Left renal pelvis (tissue), 4 donors: ENCODE data around the gene GRIN3B. TPM values are rescaled to one million over a fixed set of nuclear protein-coding genes. Genes with fewer than 3 reads are reported as not detected.
"Not testable (repeated sequence)": the region's sequence is repeated elsewhere in the genome, so short reads cannot be mapped to it uniquely, and the experiment has no call there.

Source experiments
- DNase-seq, 4 donors: peaks; one replicate each; pipeline ENCODE4 v3.0.0-alpha.2; 2013; ENCODE audit warnings: low read depth in 4 of 4, low spot score in 3 of 4
- polyA plus RNA-seq, 4 donors: library from polyadenylated mRNA; unstranded; fragments of 120-200 nt; gene quantifications; one replicate each; pipeline ENCODE4 v1.2.1, GENCODE V29; 2013; ENCODE audit not compliant: insufficient read length in 4 of 4

The GRIN3B gene
- polyA plus RNA-seq, 4 donors: 0.33 to 1.4 (median 0.69) TPM

DNA sequence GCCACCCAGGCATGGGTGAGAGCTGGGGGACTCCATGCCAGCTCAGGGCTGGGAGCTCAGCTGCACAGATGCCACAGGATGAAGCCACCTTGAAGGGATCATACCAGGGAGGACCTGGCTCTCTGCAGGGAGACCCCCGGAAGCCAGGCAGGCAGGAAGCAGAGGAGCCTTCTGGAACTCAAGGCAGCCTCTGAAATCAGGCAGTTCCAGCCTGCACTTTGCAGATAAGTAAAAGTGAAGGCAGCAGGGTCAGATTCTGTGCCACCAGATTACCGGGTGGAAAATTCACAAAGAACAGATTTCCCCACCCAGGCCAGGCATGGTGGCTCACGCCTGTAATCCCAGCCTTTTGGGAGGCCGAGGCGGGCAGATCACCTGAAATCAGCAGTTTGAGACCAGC, 18.2 kb downstream of the GRIN3B start:
- DNase-seq: no peak

DNA sequence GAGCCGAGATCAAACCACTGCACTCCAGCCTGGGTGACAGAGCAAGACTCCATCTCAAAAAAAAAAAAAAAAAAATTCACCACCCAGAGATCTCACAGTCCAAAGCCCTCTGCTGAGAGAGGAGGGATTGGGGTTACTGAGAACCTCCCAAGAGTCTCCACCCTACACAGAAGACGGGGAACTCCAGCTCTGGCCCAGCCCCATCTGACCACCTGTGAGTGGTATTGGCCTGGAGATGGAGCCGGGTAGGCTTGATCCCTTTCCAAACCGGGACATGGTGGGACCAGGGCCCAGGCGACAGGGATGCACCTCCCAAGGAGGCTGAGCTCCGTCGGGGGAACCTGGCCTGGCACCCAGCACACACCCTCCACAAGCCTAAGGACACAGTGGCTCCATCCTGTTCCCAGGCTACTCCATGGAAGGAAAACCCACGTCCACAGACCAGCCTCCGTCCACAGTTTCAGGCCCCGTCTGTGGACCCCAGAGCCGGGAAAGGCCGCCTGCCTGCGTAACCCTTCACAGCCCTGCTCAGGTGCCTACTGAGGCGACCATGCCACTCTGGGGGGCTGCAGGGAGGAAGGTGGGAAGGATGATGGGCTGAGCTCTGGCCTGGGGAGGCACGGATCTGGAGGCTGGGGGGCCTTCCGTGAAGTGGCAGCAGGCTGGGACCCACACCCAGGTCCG, 18.9 kb downstream of the GRIN3B start:
- no peak for DNase-seq

DNA sequence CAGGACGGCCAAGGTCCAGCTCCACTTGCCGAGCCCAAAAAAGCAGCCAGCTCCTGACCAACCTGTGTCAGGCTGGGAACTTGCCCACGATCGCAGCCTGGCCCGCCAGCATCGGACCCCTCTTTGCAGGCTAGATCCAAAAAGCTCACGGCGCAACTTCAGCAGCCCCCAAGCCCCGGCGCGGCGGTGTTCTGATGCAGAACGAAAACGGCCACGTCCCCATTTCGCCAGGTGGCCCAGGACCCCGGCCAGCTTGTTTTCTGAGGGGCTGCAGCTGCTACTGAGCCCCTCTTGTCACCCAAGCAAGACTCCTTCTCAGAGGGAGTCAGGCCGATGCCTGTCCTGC, 19.4 kb downstream of the GRIN3B start:
- no peak for DNase-seq

DNA sequence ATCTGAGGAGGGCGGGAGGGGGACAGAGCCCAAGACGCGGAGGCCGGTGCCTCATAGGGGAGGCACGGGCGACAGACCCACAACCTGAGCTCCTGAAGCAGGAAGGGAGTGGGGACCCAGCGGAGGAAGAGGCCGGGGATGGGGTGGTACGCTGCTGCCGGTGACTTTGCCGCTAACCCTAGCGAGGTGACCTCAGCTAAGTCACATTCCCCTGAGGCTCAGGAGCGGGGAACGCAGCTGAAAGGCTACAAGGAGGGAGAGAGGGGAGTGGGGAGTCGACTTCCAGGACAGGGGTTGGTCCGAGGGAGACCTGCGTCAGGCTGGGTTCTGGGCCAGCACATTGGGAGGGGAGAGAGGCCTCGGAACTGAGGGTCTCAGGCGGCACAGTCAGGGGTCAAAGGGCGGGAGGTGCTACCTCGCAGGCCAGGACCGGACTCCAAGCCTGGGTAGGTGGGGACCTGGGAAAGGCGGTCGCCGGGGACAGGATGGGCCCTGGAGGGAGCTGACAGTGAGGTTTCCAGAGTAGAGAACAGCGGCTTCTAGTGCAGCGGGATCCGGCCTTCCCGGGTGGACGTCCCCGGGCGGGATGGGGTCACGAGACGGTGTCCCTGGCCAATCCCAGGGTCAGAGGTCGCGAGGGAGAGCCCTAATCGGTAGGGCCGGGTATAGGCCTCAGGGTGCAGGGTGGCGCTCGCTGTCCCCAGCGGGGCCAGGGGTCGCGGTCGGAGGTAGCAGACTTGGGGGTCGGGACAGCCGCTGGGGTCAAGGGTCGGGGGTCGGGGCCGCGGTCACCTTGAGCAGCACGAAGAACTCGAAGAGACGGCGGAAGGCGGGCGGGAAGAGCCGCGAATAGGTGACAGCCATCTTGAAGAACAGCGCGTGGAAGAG, 20.0 kb downstream of the GRIN3B start:
- DNase-seq: no peak

DNA sequence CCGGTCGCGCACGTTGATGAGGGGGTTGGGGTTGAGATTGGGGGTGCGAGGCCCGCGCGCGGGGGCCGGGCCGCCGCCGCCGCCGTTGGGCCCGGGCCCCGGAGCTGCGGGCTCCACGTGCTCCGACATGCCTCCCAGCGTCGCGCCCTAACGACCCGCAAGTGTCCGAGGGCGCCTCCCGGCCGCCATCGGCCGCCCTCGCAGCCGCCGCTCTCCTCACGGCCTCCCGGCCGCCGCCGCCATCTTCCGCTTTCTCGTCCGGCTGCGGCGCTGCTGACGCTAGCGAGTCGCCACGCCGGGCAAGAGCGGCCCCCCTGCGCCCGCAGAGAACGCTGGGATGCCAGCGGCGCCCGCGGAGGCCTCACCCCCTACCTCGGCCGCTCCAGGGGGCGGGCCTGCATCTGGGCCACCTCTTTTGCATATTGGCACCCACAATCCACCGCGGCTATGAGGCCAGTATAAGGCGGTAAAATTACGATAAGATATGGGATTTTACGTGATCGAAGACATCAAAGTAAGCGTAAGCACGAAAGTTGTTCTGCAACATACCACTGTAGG, 20.7 kb downstream of the GRIN3B start, which contains the start of gene TMEM259:
TSS of gene TMEM259 (minus strand) at position 256 of the 558 bp plus-strand sequence. CDS start at position 129, 127 bp downstream.
- peak; percentile 94 to 95 (median 94) for DNase-seq

DNA sequence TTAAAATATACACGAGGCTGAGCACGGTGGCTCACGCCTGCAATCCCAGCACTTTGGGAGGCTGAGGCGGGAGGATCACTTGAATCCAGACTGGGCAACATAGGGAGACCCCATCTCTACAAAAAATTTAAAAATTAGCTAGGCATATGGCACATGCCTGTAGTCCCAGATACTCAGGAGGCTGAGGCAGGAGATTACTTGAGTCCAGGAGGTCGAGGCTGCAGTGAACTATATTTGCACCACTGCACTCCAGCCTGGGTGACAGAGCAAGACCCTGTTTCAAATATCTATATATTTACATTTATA, 23.6 kb downstream of the GRIN3B start:
- not testable (repeated sequence) for DNase-seq

DNA sequence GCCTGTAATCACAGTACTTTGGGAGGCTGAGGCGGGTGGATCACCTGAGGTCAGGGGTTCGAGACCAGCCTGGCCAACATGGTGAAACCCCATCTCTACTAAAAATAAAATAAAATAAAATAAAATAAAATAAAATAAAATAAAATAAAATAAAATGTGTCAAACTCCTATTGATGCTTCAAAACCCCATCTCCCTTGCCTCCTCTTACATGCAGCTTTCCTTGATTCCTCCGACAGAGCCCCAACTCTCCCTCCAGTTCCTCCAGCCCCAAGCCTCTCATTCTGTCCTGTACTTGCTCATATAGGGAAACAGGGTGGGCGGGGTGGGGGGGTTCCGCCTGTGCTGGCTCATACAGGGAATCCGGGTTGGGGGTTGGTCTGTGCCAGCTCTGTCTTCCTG, 24.9 kb downstream of the GRIN3B start:
- not testable (repeated sequence) for DNase-seq

DNA sequence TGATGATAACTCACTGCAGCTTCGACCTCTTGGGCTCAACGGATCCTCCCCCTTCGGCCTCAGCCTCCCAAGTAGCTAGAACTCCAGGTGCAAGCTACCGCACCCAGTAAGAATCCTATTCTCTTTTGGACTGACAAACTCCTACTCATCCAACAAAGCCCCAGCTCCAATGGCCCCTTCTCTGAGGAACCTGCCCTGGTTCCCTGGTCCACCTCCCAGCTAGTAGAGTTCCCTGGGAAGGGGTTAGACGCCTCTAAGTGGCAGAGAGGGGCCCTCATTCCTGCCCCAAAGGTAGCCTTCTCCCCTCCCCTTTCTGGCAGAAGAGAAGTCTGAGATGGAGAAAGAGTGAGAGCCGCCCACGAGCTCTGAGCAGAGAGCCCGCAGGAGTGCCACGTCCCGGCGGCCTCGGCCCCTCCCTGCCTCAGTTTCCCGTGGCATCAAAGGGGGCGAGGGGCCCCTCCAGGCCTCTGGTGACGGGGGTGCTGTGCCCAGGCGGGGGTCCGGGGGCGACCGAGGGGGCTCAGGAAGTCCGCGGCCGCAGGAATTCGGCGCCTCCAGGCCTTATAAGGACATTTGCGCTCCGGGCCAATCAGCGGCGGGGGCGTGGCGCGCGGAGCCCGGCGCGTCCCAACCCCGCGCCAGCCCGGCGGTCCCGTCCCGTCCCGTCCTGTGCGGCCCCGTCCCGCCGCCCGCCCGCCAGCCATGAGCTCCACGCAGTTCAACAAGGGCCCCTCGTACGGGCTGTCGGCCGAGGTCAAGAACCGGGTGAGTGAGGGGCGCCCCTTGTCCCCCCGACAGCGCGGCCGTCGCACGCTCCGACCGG, 26.0 kb downstream of the GRIN3B start, which contains the start of gene CNN2:
TSS of gene CNN2 (plus strand) at position 649 of the 823 bp plus-strand sequence. CDS start at position 703, 54 bp downstream.
- peak in 1 of 4 donors; percentile 67 for DNase-seq

DNA sequence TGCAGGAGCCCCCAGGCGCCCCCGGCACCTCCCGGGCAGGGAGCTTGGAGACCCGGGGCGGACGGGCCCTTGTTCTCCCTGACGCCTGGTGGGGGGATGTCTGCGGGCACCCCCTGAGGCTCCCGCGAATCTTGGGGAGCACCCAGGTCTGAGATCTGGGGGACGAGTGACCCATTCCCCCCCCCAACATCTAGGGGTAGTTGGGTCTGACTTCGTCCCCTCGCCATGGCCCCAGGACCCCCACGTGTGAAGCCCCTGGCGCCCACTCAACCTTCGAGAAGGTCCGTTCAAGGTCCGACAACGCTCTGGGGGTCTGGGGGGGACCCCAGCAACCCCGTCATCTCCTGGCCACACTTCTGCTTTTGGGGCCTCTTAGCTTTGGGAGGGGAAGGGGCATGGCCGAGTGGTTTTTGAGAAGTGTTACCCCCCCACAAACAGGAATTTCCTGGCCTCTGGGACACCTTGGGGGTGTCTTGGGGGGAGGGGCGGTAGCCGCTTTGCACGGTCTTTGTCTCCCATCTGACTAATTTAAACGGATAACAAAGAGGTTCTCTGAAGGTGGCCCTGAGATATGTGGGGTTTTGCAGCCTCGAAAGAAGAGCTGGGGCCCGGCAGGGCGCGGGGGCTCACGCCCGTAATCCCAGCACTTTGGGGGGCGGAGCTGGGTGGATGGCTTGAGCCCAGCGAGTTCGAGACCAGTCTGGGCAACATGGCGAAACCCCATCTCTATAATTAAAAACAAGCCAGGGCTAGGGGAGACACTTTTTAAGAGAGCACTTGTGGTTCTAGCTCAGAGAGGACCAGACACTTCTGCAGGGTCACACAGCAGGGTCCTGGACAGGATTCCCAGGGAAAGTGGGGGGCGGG, 26.8 kb downstream of the GRIN3B start:
- no peak for DNase-seq

DNA sequence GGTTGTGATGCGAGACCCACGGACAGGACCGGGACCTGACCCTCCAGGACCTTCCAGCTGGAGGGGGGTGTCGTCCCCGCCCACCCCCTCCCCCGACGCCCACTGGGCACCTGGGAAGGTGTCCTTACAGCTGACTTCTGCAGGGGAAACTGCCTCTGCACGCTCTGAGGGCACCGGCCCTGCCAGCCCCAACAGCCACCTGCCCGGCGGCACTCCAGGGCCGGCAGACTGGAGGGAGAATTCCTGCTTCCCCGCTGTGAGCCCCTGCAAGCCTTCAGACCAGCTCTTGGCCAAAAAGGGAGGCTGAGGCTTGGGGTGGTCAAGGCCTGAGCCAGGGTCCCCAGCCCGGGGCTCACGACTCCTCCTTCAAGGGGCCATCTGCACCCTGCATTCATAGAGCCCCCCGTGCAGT, 27.4 kb downstream of the GRIN3B start:
- no peak for DNase-seq

DNA sequence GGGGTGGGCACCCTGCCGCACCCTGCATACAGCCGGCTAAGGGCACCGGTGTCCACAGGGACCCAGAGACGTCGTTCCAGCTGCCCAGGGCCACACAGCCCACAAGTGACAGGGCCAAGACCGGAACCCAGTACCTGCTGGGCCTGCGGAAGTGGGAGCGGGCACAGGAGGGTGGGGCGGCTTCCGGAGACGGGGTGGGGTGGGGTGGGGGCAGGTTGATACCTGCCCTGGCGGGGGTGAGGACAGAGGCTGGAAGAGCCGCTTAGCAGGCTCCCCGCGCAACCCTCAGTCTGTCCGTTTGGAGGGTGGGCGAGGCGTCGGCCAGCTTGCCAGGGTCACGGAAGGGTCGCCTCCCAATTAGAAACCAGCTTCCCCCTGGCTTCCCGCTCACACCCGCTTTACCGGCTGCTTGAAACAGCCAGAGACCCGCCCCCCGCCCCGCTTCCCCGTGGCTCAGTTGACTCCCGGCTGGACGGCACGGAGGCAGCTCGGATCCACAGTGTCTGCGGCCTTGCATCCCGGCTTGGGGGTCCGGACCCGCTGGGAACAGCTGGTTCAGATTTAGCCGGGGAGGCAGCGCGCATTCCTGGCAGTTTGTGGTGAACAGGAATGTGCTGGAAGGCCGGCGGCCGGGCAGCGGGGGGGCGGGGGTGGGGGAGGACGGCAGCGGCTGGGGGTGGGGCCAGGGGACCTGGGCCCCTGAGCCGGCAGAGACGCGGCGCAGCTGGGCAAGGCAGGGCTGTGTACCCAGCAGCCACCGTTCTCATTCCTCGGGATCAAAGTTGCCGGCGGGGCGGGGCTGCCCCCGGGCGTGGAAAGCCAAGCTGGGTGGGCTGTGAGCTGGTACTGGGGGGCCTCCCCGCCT, 28.1 kb downstream of the GRIN3B start:
- peak in 3 of 4 donors; percentile 68 to 74 (median 74) for DNase-seq

DNA sequence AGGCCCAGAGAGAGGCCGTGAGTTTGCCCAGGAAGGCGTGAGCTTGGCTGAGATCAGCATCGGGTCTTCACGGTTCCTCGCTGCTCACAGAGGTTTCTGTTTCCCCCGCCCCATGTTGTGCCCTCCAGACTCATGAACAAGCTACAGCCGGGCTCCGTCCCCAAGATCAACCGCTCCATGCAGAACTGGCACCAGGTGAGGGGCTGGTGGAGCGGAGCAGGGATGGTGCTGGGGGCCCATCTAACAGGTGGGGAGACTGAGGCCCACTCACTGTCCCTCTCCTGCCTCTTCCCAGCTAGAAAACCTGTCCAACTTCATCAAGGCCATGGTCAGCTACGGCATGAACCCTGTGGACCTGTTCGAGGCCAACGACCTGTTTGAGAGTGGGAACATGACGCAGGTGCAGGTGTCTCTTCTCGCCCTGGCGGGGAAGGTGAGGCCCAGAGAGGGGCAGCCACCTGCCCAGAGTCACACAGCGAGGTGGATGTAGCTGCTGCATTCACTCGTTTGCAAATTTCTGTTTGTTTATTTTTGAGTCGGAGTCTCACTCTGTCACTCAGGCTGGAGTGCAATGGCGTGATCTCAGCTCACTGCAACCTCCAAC, 32.1 kb downstream of the GRIN3B start:
- DNase-seq: no peak

DNA sequence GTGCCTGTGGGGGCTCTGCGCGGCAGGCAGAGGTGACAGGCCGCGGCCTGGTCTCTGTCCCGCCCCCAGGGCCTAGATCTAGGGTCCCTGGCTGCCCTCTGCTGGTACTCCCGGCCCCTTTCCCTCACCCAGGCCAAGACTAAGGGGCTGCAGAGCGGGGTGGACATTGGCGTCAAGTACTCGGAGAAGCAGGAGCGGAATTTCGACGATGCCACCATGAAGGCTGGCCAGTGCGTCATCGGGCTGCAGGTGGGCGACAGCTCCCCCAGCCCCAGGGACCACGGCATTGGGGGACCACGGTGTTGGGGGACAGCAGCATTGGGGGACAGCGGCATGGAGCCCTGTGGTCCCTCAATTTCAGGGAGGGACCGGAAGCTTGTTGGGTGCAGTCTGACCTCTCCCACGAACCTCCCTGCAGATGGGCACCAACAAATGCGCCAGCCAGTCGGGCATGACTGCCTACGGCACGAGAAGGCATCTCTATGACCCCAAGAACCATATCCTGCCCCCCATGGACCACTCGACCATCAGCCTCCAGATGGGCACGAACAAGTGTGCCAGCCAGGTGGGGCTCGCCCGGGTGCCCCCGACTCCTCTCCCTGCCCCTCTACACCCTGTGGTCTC, 35.9 kb downstream of the GRIN3B start:
- no peak for DNase-seq

DNA sequence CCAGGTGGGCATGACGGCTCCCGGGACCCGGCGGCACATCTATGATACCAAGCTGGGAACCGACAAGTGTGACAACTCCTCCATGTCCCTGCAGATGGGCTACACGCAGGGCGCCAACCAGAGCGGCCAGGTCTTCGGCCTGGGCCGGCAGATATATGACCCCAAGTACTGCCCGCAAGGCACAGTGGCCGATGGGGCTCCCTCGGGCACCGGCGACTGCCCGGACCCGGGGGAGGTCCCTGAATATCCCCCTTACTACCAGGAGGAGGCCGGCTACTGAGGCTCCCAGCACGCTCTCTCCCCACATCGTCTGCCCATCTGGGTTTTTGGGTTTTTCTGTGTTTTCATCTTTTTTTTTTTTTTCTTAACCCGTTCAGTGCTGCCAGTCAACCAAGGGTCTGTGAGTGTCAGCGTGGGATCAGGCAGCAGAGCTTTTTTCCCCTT, 37.4 kb downstream of the GRIN3B start:
- DNase-seq: no peak

DNA sequence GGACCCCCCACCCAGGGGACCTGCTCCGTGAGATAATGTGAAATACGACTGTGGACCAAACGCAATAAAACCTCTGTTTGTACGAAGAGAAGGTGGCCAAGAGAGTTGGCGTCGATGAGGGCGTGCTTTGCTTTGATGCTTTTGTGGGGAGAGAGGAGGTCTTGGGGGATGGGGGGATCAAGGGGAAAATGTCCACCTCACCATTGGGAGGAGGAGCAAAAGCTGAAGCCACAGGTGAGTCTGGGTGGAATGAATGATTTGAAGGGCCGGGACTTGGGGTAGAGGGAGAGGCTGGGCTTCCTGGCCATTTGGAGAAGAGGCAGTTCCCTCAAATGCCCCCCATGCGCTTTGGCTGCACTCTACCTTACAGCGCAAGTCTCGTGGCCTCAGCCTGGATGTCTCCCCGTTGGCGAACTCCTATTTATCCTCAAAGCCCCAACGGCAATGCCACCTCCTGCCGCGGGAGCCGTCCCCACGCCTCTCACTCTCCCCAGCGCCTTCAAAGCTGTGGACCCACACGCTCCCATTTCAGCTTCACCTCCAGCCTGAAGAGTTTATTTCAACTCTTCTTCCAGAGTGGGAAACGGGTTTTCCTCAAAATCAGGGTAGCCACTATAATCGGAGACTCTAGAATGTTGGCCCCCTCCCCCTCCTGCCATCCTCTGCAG, 38.9 kb downstream of the GRIN3B start:
- DNase-seq: no peak

DNA sequence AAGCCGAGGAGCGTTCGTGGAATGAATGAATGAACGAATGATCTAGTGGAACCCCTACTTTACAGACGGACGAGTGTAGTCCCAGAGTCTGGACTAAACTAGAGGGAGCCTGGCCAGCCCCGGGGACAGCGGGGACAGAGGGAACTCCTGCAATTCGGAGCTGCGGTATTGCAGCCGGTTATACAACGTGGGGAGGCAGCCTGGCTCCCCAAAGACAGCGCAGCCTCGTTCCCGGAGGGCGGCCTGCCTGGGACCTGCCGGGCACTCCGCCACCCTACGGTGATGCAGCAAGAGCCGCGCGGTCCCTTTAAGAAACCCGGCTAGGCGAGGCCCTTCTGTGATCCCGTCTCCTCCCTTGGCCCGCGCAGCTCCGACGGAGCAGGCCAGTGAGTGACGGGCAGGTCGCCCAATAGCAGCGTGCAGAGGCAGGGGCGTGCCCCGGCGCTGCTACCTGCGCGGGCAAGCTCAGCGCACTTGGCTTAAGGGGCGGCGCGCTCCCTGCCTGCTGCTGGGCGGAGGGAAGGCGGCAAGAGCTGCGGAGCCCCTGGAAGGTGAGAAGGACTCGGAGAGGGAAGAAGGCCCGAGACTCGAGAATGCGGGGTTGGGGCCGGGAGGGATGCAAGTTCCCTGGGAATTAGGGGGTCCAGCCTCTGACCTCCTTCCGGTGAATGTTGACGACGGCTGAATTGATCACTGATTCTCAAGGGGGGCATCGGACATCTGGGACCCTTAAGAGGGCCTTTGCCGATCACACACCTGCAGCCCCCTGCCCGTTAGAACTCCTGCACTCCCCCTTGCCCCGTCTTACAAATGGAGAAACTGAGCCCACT, 39.6 kb downstream of the GRIN3B start, which contains the start of gene ABCA7:
TSS of gene ABCA7 (plus strand) at position 462 of the 830 bp plus-strand sequence. CDS start 1,255 bp downstream, outside the sequence.
- peak; percentile 91 to 96 (median 94) for DNase-seq
